Activated T-helper 1 cell treated with anti-CD3 and anti-CD28 coated beads, Interleukin-2, amount 50 U/mL, for 16 hours (primary cell): ENCODE data around the gene TMEM245.
"Not testable (repeated sequence)": the region's sequence is repeated elsewhere in the genome, so short reads cannot be mapped to it uniquely, and the experiment has no call there.

Experiments used
- DNase-seq, 2 donors: peaks; one replicate each; pipeline ENCODE4 v3.0.0-alpha.2; 2020; ENCODE audit warnings: low read depth in 1 of 2, low spot score in 1 of 2

Gene TMEM245

GRCh38 chr9:109064963-109065702 lies 54.6 kb downstream of the TMEM245 start:
- DNase-seq: no peak

DNA sequence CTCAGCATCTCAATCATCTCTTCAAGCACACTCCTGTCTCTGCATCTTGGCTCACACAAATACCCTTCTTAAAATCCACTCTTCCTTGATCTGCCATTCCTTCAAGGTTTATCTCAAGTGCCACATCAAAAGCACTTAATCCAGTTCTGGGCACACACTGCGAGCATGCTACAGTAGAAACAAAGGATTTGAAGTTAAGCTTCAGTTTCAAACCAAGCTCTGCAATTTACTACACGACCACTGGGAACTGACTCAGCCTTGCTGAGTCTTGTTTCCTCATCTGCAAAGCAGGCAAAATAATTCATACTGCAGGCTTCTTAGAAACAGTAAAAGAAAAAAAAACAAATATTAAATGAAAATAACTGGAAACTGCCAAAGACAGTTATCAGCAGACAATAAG lies 56.0 kb downstream of the TMEM245 start:
- no peak for DNase-seq

DNA sequence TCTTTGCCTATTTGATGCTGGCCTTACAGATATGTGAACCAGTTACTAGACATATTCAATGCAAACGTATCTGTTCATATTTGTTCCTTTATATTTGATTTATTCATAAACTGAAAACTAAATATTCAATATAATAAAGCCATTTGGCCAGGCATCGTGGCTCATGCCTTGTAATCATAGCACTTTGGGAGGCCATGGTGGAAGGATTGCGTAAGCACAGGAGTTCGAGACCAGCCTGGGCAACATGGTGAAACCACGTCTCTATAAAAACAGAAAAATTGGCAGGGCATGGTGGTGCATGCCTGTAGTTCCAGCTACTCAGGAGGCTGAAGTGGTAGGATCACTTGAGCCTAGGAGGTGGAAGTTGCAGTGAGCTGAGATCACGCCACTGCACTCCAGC lies 57.2 kb downstream of the TMEM245 start:
- DNase-seq: no peak

- no peak for DNase-seq
These were observed 59.6 kb downstream of the TMEM245 start for GRCh38 chr9:109060191-109060590.

- DNase-seq: not testable (repeated sequence)
These were observed 66.6 kb downstream of the TMEM245 start for GRCh38 chr9:109053121-109053520.

GRCh38 chr9:109052416-109052815 lies 67.3 kb downstream of the TMEM245 start:
- DNase-seq: no peak

DNA sequence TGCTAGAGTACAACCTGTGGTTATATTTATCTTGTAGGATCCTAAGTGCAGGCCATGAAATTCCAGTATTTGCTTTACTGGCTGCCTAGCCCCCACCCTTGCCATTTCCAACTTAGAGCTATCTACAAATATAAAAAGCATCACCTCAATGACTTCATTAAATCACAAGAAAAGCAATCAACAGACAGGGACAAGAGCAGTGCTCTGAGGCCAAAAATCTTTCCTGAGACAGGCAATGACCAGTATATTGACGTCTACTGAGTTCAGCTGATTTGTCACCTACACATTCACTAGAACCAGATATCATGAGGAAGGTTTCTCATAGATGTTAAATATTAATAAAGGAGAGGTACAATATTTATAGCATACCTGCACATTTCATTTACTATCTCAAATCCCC lies 68.0 kb downstream of the TMEM245 start:
- DNase-seq: no peak

- no peak for DNase-seq
These were observed 69.3 kb downstream of the TMEM245 start for GRCh38 chr9:109050444-109050843.

DNA sequence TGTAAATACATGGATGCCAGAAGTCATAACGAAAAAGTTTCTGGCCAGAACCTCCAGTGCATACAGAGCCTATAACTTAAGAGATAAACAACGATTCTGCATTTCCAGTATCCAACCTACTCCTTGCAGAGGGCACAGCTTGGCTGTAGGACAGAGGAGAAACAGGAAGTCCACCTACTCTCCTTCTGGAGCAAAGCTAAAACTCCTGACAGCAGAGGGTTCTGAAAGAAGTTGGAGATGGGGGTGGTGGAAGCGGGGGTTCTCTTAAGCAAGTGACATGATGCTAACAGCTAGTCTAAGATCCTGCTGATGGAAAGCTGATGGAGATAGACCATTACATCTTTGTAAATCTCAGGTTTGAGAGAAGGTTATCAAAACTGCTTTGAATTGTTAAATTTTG lies 70.9 kb downstream of the TMEM245 start:
- DNase-seq: no peak

- DNase-seq: no peak
These were observed 72.5 kb downstream of the TMEM245 start for GRCh38 chr9:109047259-109047658.

DNA sequence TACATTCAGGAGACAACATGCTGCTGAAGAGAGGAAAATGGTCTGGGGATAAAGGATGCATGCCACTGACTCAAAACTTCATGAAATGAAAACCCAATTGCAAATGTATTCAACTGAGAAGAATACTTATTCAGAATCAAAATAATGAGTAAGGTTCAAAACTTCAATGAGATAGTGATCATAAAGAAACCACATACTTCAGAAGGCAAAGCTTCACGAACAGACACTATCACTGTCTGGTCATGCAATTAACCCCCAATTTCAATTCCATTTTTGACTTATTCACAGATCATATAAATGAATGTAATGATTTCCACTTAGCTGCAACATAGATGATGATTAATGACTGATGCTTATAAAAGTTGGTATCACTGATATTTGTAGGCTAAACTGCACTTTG lies 73.4 kb downstream of the TMEM245 start:
- no peak for DNase-seq

DNA sequence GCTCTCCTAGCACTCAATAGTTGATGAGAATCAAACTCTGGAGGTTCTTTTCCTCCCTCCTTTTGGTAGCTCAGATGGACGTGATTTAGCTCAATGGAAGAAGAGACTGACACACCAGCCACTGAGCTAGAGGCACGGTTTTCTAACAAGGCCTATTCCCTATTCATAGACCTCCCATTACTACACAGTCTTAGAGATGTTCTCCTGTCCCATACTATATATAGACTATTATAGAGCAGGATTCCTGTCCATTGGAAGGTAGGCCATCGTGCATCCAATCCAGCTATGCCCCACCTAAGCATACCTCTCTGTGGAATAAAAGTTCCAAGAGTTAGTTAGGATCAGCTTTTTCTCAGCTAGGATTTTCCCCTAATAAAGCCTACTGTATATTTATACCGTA lies 76.2 kb downstream of the TMEM245 start:
- no peak for DNase-seq

DNA sequence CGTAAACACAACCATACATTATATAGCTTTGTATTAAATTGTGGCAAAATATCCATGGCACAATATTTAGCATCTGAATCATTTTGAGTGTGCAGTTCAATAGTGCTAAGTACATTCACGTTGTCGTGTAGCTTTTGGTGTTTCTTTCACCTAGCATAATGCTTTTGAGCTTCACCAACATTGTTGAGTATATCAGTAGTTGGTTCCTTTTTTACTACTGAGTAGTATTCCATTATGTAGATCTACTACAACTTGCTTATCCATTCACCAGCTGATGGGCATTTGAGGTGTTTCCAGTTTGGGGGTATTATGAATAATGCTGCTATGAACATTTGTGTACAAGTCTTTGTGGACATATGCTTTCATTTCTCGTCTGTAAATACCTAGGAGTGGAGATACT lies 79.2 kb downstream of the TMEM245 start:
- DNase-seq: no peak

- DNase-seq: no peak
These were observed 80.2 kb downstream of the TMEM245 start for GRCh38 chr9:109039539-109039938.

DNA sequence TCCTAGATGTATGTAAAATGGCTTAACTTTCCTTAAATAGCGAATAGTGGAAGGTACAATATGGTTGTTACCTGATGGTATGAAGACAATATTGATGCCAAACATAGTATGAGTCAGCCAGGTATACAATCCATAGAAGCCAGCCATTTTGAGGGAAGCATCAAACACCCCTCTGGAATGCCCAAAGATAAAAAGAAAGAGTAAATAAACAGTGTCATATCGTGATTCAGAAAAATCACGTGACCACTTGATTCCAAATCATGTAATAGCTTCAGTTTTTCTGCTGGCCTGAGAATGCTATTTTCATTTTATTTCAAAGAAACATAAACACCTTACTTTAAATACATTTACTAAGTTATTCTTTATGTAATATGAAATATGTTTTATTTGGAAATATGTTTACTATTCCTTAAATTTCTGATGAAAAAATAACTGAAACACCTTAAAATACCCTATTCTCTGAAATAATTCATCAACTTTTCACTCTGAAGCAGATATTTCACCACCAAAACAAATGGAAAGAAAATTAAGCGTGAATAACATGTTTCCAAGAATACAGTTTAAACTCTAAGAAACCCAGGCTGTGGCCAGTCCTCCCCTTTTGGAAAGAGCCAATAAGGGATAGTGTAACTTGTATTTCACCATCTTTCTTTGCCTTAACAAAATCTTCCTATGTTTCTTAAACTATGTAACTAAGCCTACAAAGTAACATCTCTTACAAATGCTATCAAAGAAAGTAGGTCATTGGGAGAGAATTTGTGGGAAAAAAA lies 81.6 kb downstream of the TMEM245 start:
- no peak for DNase-seq

- DNase-seq: no peak
These were observed 82.7 kb downstream of the TMEM245 start for GRCh38 chr9:109036744-109037680.

DNA sequence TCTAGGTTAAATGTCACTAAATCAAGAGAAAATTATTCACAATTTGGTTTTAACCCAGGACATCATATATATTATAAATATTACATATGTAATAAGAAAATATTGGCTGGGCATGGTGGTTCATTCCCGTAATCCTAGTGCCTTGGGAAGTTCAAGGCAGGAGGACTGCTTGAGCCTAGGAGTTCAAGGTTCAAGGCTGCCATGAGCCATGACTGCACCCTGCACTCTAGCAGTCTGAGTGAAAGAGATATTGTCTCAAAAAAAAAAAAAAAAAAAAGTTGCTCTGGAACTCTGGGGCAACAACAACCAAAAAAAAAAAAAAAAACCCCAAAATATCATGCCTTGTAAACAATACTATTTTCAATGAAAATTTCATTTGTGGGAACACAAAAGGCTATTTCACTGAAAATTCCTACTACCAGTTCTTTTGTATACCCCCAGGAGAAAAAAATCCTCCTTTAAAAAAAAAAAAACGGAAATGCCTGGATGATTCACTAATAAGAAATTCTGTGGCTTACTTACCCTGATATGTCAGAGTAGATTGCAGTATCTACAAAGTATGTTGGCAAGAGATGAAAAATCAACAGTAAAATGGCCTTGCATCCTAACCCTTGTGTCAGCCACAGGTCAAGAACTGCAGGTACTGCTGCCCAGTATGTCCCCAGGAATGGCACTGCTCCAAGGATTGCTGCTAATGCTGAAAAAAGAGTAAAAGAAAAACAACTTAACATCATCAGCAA lies 83.9 kb downstream of the TMEM245 start:
- no peak for DNase-seq

DNA sequence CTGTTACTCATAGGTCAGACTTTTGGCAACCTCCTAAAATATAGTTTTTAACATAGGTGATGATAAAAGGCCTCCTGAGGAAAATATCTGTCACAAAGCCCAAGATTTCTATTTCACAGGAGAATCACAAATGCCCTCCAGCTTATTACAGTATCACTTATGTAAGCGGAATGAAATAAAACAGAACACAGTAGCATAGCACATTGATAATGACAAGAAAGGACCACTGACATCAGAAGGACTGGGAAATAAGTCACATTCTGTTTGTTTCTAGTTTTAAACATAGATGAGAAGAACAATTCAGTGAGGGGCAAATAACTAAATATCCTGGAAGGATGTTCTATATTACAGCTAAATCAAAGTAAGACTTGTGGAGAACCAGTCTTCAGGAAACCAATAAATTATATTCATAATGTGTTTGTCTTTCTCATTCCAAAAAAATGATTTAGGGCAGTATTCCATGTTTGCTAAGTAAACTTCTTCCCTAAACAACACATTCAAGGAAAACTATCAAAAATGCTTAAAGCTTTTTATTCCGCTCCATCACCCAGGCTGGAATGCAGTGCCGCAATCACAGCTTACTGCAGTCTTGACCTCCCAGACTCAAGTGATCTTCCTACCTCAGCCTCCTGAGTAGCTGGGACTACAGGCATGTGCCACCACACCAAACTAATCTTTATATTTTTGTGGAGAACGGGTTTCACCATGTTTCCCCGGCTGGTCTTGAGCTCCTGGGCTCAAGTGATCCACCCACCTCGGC lies 85.6 kb downstream of the TMEM245 start:
- no peak for DNase-seq

DNA sequence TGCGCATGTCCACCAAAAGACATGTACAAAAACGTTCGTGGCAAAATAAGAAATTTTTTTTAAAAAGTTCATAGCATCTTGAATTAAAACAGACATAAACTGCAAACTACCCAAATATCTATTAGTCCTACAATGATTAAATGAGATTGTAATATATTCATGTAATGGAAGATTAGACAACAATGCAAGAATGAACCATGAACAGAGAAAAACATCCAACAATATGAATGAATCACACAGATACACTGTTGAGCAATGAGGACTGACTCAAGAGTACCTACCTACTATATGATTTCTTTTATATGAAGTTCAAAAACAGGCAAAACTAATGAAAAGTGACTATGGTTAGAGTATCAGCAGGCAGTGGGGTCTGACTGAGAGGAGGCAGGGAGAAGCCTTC lies 88.5 kb downstream of the TMEM245 start:
- no peak for DNase-seq

- DNase-seq: no peak
These were observed 89.3 kb downstream of the TMEM245 start for GRCh38 chr9:109030426-109030825.
